ENCODE results near the gene STX1A. TPM values are rescaled to one million over a fixed set of nuclear protein-coding genes. Genes with fewer than 3 reads are reported as not detected.
"Not testable (repeated sequence)": the region's sequence is repeated elsewhere in the genome, so short reads cannot be mapped to it uniquely, and the experiment has no call there.

The STX1A gene
- total and polyA plus RNA-seq, 11 donors: 1.1 to 3.6 (median 1.7) TPM

GRCh38 chr7:73716318-73716890 is 3.1 kb downstream of the STX1A start:
- intact Hi-C loops (cut with DNase I): loop anchor here in 3 of 10 donors (5.0 kb wide), 2 partner anchors 34 to 49 kb away; partner anchors contain the start of genes BUD23 (in 2 of the 3), DNAJC30 (in 2 of the 3) and VPS37D (in 2 of the 3)

GRCh38 chr7:73715648-73716317 is 3.7 kb downstream of the STX1A start:
- DNase-seq (peak in 1 of 5 donors; percentile 26), ATAC-seq (no peak)
- WGBS, 4 donors: 74 to 85% (median 78%) methylated on average over 15 to 16 of the region's 16 CpGs

More at GRCh38 chr7:73716318-73716890, 3.1 kb downstream of the STX1A start:
- DNase-seq (peak in 1 of 5 donors; percentile 37), ATAC-seq (no peak)
- H3K36me3 ChIP-seq: no peaks in the 10 kb centered on the region
- TF ChIP-seq POLR2A (IDR thresholded peaks at IDR 0.05): no peak
- TF ChIP-seq CTCF (IDR thresholded peaks at IDR 0.05): no peak
- H3K27me3 ChIP-seq: peaks cover 0 to 25% (median 3%) of the 10 kb centered on the region in 9 donors
- H3K9me3 ChIP-seq: no peaks in the 10 kb centered on the region
- no peak overlapping the region for H3K4me3 ChIP-seq
- 63 to 76% (median 75%) methylated on average over 4 of the region's 4 CpGs for WGBS, 4 donors
- H3K27ac ChIP-seq: peak overlapping the region in 1 of 12 donors; percentile 71
- peaks cover 0 to 36% (median 14%) of the 10 kb centered on the region in 12 donors for H3K4me1 ChIP-seq

GRCh38 chr7:73713319-73713718 is 6.2 kb downstream of the STX1A start:
- ATAC-seq: not testable (repeated sequence)

More at GRCh38 chr7:73715648-73716317, 3.7 kb downstream of the STX1A start:
- Histone ChIP-seq H3K4me1 (peaks cover 0 to 36% (median 14%) of the 10 kb centered on the region in 12 donors), H3K36me3 (no peaks in the 10 kb centered on the region), H3K9me3 (no peaks in the 10 kb centered on the region), H3K4me3 (no peak overlapping the region), H3K27ac (peak overlapping the region in 1 of 12 donors; percentile 71), H3K27me3 (peaks cover 0 to 25% (median 3%) of the 10 kb centered on the region in 9 donors)
- intact Hi-C loops (cut with DNase I): loop anchor here in 3 of 10 donors (5.0 kb wide), 2 partner anchors 33 to 48 kb away; partner anchors contain the start of genes BUD23 (in 2 of the 3), DNAJC30 (in 2 of the 3) and VPS37D (in 2 of the 3)
- TF ChIP-seq CTCF (IDR thresholded peaks at IDR 0.05) (no peak), POLR2A (IDR thresholded peaks at IDR 0.05) (no peak)

GRCh38 chr7:73712773-73713172 is 6.7 kb downstream of the STX1A start:
- intact Hi-C loops (cut with DNase I): no loop called here
- no peak for TF ChIP-seq POLR2A (IDR thresholded peaks at IDR 0.05)
- TF ChIP-seq CTCF (IDR thresholded peaks at IDR 0.05): no peak
- peak in 1 of 5 donors; percentile 2 for DNase-seq
- Histone ChIP-seq H3K27me3 (peaks cover 0 to 14% (median 0%) of the 10 kb centered on the region in 9 donors), H3K4me3 (no peak overlapping the region), H3K9me3 (no peaks in the 10 kb centered on the region), H3K27ac (no peak overlapping the region), H3K36me3 (no peaks in the 10 kb centered on the region), H3K4me1 (peaks cover 0 to 23% (median under 1%) of the 10 kb centered on the region in 12 donors)
- no peak for ATAC-seq
- 70 to 88% (median 75%) methylated on average over 1 of the region's 1 CpG for WGBS, 4 donors

More at GRCh38 chr7:73713319-73713718, 6.2 kb downstream of the STX1A start:
- WGBS, 4 donors: 93 to 98% (median 93%) methylated on average over 6 of the region's 6 CpGs
- H3K36me3 ChIP-seq; H3K4me3 ChIP-seq; DNase-seq; H3K27ac ChIP-seq; H3K9me3 ChIP-seq; intact Hi-C loops (cut with DNase I): not testable (repeated sequence)
- Histone ChIP-seq H3K27me3 (peaks cover 0 to 17% (median 0%) of the 10 kb centered on the region in 9 donors), H3K4me1 (peaks cover 0 to 29% (median 3%) of the 10 kb centered on the region in 12 donors)

All from heart left ventricle (tissue), 16 donors.